Measurements from ENCODE around the gene CNTNAP2. TPM values are rescaled to one million over a fixed set of nuclear protein-coding genes. Genes with fewer than 3 reads are reported as not detected.

The CNTNAP2 gene
- total and polyA plus RNA-seq, 2 of the 4 experiments (the other 2 are of a cell fraction), result not detected

DNA sequence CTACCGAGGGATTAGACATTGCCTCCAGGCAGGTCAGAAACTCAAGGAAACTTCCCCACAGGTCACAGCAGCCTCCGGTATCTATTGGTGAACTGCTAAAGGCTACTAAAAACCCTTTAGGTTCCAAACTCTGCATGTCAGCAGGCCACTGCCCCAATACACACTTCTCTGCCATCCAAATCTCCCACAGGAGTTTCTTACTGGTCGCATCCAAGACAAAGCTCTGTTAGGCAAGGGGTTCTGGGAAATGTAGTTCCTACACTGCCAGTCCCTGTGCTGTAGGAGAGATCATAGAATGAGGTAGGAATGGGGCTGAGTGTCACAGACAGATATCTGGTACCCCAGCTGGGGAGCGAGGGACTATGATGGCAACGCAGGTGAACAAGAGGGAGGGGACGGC lies 1717.0 kb downstream of the CNTNAP2 start:
- no peak overlapping the region for H2AFZ ChIP-seq (replicated peaks; ENCODE audit: low read length, poor library complexity)
- no peak overlapping the region for H3K18ac ChIP-seq (ENCODE audit: low read depth, low read length)
- no peak overlapping the region for H4K5ac ChIP-seq (ENCODE audit: low read depth, low read length)
- H2BK20ac ChIP-seq (ENCODE audit: low read depth, low read length), result no peak overlapping the region
- no peak overlapping the region for H4K91ac ChIP-seq (ENCODE audit: insufficient read depth, low read depth, low read length)
- H3K56ac ChIP-seq (ENCODE audit: extremely low read depth, insufficient read depth, low read length), result no peak overlapping the region
- H4K20me1 ChIP-seq (ENCODE audit: insufficient read depth, low read length), result no peaks in the 10 kb centered on the region
- BruUV-seq (replicated peaks), result no TSS peak
- 100% methylated on average over 1 of the region's 6 CpGs; no CpG with 5 or more reads in 1 of the 2 experiments for WGBS, 2 experiments (ENCODE audit: extremely low coverage in 2 of 2, insufficient read length in 1 of 2)
- no peak overlapping the region for H2BK5ac ChIP-seq (ENCODE audit: low read depth, low read length, poor library complexity, severe bottlenecking)
- no peak overlapping the region for H4K8ac ChIP-seq (ENCODE audit: low read depth in 2 of 2, low read length in 2 of 2)
- peaks cover 8% of the 10 kb centered on the region; the same call in 1 of the 2 replicates for H3K9me3 ChIP-seq (ENCODE audit: control insufficient read depth, insufficient read depth, low read length)
- no peak overlapping the region for H3K14ac ChIP-seq (replicated peaks; ENCODE audit: low read depth, low read length)
- H3K9ac ChIP-seq (ENCODE audit: low read depth, low read length), result no peak overlapping the region
- DNase-seq (no peak), ATAC-seq (ENCODE audit: low read depth) (no peak)
- no peak overlapping the region for H3K23ac ChIP-seq (ENCODE audit: low read depth, low read length)
- H2BK15ac ChIP-seq (ENCODE audit: low read depth, low read length), result no peak overlapping the region
- no peak overlapping the region for H2AK9ac ChIP-seq (replicated peaks; ENCODE audit: low read depth, low read length, poor library complexity)
- H3K79me1 ChIP-seq (ENCODE audit: low read depth in 1 of 2, low read length in 2 of 2), result no peaks in the 10 kb centered on the region
- in situ Hi-C loops (cut with MboI; ENCODE audit: low sequenced_read_pairs), result no loop called here
- no peak overlapping the region for H2BK120ac ChIP-seq (ENCODE audit: low read depth, low read length)
- no peak overlapping the region for H3K4ac ChIP-seq (ENCODE audit: low read depth, low read length)
- H3K27ac ChIP-seq (ENCODE audit: insufficient read depth, low read length), result no peak overlapping the region
- H3K4me2 ChIP-seq (ENCODE audit: low read depth, low read length), result no peak overlapping the region
- intact Hi-C loops (cut with micrococcal nuclease), result no loop called here
- ChIA-PET CTCF (no interaction called here), POLR2A (ENCODE audit: unreplicated experiment) (no interaction called here)
- no peak overlapping the region for H3K4me3 ChIP-seq (ENCODE audit: insufficient read depth, low read depth, low read length)
- no peaks in the 10 kb centered on the region for H3K9me1 ChIP-seq (ENCODE audit: insufficient read depth, low read length)
- TF ChIP-seq MAFK (IDR thresholded peaks at IDR 0.05; ENCODE audit: low read depth, low read length) (no peak), FOS (IDR thresholded peaks at IDR 0.05; ENCODE audit: low read depth, low read length) (no peak), MAZ (IDR thresholded peaks at IDR 0.05; ENCODE audit: borderline replicate concordance, low read depth, low read length) (no peak), NFE2L2 (IDR thresholded peaks at IDR 0.05; ENCODE audit: low read depth, low read length) (no peak), POLR2A (IDR thresholded peaks at IDR 0.05; ENCODE audit: low read depth, low read length) (no peak), BHLHE40 (IDR thresholded peaks at IDR 0.05; ENCODE audit: low read depth, low read length) (no peak), RAD21 (IDR thresholded peaks at IDR 0.05; ENCODE audit: low read length) (no peak), CEBPB (IDR thresholded peaks at IDR 0.05; ENCODE audit: low read depth, low read length) (no peak), MXI1 (IDR thresholded peaks at IDR 0.05; ENCODE audit: borderline replicate concordance, low read depth, low read length) (no peak), RCOR1 (IDR thresholded peaks at IDR 0.05; ENCODE audit: insufficient replicate concordance, low read length) (no peak), RFX5 (IDR thresholded peaks at IDR 0.05; ENCODE audit: low read depth, low read length) (no peak), SMC3 (IDR thresholded peaks at IDR 0.05; ENCODE audit: low read depth, low read length) (no peak), CHD1 (IDR thresholded peaks at IDR 0.05; ENCODE audit: low read depth, low read length) (no peak)
- TF ChIP-seq, protein P1, sequence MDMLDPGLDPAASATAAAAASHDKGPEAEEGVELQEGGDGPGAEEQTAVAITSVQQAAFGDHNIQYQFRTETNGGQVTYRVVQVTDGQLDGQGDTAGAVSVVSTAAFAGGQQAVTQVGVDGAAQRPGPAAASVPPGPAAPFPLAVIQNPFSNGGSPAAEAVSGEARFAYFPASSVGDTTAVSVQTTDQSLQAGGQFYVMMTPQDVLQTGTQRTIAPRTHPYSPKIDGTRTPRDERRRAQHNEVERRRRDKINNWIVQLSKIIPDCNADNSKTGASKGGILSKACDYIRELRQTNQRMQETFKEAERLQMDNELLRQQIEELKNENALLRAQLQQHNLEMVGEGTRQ (IDR thresholded peaks at IDR 0.05; ENCODE audit: low read depth, low read length), result no peak
- TF ChIP-seq, protein P2, sequence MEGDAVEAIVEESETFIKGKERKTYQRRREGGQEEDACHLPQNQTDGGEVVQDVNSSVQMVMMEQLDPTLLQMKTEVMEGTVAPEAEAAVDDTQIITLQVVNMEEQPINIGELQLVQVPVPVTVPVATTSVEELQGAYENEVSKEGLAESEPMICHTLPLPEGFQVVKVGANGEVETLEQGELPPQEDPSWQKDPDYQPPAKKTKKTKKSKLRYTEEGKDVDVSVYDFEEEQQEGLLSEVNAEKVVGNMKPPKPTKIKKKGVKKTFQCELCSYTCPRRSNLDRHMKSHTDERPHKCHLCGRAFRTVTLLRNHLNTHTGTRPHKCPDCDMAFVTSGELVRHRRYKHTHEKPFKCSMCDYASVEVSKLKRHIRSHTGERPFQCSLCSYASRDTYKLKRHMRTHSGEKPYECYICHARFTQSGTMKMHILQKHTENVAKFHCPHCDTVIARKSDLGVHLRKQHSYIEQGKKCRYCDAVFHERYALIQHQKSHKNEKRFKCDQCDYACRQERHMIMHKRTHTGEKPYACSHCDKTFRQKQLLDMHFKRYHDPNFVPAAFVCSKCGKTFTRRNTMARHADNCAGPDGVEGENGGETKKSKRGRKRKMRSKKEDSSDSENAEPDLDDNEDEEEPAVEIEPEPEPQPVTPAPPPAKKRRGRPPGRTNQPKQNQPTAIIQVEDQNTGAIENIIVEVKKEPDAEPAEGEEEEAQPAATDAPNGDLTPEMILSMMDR (conservative IDR thresholded peaks at IDR 0.05; ENCODE audit: low read depth, low read length), result no peak
- TF ChIP-seq, protein P3, sequence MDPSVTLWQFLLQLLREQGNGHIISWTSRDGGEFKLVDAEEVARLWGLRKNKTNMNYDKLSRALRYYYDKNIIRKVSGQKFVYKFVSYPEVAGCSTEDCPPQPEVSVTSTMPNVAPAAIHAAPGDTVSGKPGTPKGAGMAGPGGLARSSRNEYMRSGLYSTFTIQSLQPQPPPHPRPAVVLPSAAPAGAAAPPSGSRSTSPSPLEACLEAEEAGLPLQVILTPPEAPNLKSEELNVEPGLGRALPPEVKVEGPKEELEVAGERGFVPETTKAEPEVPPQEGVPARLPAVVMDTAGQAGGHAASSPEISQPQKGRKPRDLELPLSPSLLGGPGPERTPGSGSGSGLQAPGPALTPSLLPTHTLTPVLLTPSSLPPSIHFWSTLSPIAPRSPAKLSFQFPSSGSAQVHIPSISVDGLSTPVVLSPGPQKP (IDR thresholded peaks at IDR 0.05; ENCODE audit: borderline replicate concordance, low read depth, low read length), result no peak
- dilution Hi-C loops (cut with HindIII; ENCODE audit: low sequenced_read_pairs, unreplicated experiment), result no loop called here
- no peaks in the 10 kb centered on the region for H3K36me3 ChIP-seq (ENCODE audit: control insufficient read depth, insufficient read depth, low read length)
- no peak overlapping the region for H2AK5ac ChIP-seq (ENCODE audit: low read depth, low read length)
- no peaks in the 10 kb centered on the region for H3K27me3 ChIP-seq (ENCODE audit: control insufficient read depth, insufficient read depth, low read length)
- H3K4me1 ChIP-seq (ENCODE audit: control insufficient read depth, insufficient read depth, low read length), result no peaks in the 10 kb centered on the region
